GM21619 (cell line): ENCODE measurements around the gene NAIP.
"Not testable (repeated sequence)": the region's sequence is repeated elsewhere in the genome, so short reads cannot be mapped to it uniquely, and the experiment has no call there.

Source experiments
- ATAC-seq: cut with Tn5 transposase; IDR thresholded peaks from one replicate; pipeline ENCODE4 v1.9.1; 2021; ENCODE audit not compliant: unreplicated experiment

Gene NAIP, protein sequence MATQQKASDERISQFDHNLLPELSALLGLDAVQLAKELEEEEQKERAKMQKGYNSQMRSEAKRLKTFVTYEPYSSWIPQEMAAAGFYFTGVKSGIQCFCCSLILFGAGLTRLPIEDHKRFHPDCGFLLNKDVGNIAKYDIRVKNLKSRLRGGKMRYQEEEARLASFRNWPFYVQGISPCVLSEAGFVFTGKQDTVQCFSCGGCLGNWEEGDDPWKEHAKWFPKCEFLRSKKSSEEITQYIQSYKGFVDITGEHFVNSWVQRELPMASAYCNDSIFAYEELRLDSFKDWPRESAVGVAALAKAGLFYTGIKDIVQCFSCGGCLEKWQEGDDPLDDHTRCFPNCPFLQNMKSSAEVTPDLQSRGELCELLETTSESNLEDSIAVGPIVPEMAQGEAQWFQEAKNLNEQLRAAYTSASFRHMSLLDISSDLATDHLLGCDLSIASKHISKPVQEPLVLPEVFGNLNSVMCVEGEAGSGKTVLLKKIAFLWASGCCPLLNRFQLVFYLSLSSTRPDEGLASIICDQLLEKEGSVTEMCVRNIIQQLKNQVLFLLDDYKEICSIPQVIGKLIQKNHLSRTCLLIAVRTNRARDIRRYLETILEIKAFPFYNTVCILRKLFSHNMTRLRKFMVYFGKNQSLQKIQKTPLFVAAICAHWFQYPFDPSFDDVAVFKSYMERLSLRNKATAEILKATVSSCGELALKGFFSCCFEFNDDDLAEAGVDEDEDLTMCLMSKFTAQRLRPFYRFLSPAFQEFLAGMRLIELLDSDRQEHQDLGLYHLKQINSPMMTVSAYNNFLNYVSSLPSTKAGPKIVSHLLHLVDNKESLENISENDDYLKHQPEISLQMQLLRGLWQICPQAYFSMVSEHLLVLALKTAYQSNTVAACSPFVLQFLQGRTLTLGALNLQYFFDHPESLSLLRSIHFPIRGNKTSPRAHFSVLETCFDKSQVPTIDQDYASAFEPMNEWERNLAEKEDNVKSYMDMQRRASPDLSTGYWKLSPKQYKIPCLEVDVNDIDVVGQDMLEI (N-terminal part only)

DNA sequence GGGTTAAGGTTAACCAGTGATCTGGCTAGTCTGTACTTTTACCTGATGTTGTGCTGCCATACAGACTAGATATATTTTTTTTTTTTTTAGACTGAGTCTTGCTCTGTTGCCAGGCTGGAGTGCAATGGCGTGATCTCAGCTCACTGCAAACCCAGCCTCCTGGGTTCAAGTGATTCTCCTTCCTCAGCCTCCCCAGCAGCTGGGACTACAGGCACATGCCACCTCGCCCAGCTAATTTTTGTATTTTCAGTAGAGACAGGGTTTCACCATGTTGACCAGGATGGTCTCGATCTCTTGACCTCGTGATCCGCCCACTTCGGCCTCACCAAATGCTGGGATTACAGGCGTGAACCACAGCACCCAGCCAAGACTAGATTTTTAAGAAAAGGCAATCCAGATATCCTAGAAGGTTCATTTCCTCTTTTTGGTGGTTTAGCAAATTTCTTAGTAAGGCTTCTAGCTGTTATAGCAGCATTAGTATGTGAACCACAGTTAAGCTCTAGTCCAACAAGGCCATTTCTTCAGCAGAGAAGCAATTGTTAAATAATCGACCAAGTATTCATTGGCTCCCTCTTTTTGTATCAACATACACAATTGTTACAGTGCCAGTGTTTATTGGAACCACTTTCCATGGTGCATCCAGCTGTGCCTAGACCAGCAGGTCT is at the start of gene NAIP:
Gene NAIP (minus strand): TSS at position 51 of the 665 bp plus-strand sequence. CDS start 12,424 bp downstream, outside the sequence.
- not testable (repeated sequence) for ATAC-seq

DNA sequence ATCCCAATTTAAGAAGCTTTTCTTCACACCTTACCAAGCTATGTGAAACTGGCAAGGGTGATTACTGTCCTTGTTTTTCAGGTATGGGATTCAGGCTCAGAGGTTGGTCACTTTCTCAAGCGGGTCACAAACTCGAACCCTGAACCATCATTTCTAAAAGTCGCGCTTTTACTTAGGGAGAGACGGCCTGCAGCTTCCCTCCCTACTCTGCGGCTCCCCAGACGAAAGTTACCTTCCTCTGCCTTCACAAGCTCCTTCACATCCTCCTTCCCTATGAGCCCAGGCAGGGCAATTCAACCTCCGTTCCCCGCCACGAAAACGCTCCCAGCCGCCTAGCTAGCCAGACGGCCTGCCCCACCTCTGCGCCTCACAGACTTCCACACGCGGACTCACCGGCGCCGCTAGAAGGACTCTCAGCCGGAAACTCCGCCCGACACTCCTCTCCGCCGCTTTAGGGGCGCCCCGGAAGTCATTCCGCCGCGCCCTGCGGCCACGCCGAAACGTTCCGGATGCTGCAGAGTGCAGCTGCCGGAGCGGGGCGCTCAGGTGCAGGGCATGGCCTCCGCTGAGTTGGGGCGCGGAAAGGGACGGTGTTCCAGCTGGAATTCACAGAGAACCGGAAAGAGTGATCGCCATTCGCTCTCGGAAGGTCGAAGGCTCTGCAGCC is 42.3 kb upstream of the NAIP start, which contains the start of gene GTF2H2:
Gene GTF2H2 (minus strand): TSS at position 415 of the 667 bp plus-strand sequence. CDS start 4,913 bp downstream, outside the sequence.
- peak; percentile 98 for ATAC-seq

DNA sequence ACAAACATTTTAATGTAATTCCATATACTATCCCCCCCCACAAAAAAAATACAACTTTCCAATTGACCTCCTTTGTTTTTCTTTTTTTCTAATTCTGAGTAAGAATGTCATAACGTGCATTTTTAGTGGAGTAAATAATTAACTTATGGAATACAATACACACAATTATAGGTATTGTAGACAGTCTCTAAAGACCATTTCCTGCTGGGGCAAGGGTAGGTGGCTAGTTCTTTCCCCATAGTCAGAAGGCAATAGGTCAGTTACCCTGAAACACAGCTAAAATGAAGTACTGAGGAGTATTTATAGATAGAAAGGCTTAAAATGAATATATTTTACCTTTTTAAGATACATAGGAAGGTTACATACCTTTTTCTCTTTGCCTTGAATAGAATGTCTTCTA is 36.2 kb upstream of the NAIP start:
- not testable (repeated sequence) for ATAC-seq

DNA sequence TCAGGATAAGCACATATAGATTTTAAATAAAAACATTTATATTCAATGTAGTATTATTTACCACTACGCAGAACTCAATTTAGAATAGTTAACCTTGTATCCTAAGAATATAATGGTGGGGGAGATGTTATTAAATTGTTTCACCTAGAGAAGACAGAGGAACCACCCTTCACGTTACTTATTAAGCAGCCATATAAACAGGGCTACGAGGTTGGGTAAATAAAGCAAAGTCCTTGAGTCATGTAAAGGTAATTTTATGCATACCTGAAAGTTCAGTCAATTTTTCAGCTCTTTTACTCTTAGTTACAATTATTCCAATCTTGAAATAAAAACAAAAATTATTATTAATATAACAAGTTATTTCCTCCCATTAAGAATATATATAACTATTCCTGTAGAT is 34.3 kb upstream of the NAIP start:
- ATAC-seq: not testable (repeated sequence)

DNA sequence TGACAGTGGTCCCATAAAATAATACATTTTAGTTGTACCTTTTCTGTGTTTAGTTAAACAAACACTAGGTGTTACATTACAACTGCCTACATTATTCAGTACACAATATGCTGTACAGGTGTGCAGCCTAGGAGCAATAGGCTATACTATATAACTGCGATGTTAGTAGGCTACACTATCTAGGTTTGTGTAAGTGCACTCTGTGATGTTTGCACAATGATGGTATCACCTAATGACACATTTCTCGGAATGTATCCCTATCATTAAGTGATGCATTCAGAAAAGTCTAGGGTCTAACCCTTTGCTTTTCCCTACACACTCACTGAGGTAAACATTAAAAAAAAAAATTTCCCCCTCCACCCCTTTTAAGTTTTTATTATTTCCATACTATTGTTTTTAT is 19.7 kb upstream of the NAIP start:
- ATAC-seq: not testable (repeated sequence)

DNA sequence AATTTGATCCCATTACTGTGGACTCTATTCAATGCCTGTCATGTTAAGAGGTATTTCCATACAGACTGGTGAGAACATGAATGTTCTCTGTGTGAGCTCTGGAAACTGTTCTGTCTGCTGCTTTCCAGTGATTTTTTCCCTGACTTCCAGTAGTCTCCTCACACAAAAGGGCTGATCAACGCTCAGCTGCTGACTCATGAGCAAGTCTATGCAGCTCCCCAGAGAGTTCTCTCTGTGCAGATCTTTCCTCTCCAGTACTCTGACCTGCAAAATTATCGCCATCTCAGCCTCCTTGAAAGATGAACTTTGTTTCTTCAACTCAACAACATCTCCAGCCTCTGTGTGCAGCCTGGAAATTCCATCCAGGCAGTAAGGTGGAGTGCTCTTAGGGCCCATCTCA is 19.0 kb upstream of the NAIP start:
- ATAC-seq: not testable (repeated sequence)

DNA sequence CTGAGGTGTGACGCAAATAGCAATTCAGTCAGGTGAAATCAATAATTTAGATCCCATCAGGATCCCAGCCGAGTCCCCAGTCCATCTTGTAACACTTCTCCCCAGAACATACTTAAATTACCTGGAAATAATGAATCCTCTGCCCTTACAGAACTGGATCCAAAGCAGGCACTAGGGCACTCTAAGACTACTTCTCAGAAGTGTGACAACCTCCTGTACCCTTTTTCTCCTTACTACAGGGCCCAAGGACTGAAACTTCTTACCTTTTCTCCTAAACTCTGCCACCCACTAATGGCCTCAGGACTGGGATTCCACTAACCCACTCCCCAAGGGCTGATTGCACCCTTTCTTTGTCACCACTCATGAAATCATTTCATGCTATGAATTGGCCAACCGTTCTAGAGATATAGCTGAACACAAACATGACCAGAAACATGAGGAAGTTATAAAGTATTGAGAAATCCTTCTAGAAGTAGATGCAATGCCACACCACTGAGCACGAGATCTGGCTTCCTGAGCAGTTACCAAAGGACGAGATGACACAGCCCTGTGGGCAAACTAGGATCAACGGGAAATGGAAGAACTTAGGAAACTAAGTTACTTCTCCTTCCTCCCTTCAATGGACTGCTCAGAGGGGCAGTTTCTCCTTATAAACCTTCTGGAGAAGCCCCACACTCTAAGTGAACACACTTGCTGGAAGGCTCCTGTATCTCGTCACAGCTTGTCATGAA is 6.1 kb upstream of the NAIP start:
- ATAC-seq: not testable (repeated sequence)

DNA sequence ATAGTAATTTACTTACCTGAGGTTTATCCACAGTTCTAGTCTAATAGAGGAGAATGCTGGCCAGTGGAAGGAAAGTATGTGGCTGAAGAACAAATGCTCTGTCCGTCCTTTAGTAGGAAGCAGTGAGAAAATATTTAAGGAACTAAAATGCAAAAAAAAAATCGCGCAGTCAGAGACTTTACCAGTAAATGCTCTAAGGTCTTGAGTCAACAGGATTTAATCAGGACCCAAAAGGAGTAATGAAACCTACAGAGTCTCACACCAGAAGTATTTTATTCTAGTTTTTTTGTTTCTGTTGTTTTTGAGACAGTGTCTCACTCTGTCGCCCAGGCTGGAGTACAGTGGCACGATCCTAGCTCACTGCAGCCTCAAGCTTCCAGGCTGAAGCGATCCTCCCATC is 4.5 kb downstream of the NAIP start:
- ATAC-seq: not testable (repeated sequence)

DNA sequence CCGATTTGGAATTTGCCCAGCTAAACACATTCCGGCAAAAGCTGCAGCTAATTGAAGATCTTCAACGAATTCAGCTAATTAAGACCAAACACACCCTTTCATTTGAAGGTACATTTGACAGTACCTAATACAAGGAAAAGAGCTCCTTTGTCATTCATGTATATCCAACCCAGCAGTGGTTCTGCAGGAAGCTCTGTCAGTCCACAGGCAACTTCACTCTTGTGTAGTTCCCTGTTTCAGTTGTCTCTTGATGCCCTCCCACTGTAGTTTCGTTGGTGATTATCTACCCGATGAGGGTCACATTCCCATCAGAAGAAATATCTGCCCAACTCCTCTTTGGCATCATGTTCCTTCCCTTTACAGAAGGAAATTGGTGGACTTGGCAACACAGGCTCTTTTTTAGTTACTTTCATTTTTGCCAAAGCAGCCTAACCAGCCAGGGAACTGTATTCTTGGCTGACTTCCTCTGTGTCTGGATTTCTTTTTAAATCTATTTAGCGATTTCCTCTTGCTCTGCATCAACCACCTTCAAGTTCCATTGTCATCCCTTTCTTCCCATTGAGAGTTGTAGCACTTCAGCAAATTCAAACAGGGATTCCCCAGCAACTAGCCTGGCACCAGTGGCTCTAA is 6.6 kb downstream of the NAIP start:
- ATAC-seq: not testable (repeated sequence)

DNA sequence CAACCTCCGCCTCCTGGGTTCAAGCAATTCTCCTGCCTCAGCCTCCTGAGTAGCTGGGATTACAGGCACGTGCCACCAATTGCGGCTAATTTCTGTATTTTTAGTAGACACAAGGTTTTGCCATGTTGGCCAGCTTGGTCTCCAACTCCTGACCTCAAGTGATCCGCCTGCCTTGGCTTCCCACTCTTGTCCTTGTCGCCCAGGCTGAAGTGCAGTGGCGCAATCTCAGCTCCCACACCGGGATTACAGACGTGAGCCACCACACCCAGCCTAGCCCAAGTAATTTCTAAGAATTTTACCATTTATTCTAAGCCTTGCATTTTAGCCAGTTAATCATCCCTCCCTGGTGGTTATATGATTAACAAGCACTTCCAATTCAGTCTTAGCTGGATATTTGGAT is 11.0 kb downstream of the NAIP start:
- no peak for ATAC-seq

DNA sequence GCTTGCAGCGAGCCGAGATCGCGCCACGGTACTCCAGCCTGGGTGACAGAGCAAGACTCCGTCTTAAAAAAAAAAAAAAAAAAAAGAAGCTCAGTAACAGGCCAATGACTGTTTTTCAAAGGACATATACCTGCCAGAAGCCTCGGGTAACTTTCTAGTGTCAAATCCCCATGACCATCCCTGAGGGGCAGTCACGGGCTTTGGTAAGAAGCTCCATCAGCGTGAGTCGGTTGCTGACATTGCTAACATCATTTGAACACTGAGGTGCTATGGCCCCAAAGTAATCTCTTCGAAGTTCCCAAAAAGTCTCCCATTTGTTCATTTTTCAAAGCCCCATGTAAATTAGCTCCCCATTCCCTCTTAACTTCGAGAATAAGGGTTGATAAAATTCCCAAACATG is 11.6 kb downstream of the NAIP start:
- no peak for ATAC-seq

DNA sequence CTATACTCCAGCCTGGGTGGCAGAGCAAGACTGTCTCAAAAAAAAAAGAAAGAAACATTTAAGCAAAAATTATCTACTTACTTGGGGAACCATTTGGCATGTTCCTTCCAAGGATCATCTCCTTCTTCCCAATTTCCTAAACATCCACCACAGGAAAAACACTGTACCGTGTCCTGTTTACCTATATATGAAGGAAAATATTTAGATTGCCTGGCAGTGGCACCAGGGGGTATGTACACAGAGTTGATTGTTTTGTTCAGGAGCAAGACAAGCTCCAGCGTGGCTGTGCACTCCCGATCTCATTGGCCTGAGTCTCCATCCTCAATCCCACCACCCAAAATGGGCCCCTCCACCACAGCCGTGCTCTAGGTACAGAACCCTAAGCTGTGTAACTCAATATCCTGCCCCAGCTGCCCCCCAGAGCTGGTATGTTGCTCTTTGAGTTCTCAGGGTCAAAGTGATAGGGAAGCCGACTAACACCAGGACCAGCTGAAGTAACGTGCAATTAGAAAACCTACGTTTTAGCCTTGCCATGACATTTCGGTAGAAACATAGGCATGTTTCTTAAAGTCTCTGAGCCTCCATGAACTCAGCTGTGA is 13.8 kb downstream of the NAIP start:
- ATAC-seq: no peak

DNA sequence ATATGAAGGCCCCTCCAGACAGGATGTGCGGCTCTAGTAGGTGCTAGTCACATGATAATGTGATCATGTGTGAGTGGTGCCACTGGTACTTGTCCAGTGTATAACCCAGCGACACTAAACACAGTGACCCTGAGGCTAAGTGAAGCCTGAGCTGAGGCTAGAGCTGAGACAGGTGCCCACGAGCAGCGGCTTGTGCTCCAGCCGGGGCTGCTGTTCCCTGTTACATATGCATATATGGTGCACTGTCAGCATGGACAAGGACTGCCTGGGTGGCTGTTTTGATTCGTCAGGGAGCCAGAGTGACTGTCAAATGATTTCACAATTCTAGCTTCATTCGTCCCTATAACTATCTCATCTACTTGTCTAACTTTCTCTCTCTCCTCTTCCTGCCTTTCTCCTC is 18.2 kb downstream of the NAIP start:
- not testable (repeated sequence) for ATAC-seq

DNA sequence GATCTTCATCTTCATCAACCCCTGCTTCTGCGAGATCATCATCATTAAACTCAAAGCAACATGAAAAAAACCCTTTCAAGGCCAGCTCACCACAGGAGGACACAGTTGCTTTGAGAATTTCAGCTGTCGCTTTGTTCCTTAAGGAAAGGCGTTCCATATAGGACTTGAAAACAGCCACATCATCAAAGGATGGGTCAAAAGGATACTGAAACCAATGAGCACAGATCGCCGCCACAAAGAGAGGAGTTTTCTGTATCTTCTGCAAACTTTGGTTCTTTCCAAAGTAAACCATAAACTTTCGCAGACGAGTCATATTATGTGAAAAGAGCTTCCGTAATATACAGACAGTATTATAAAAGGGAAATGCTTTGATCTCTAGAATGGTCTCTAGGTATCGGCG is 40.3 kb downstream of the NAIP start:
- not testable (repeated sequence) for ATAC-seq

DNA sequence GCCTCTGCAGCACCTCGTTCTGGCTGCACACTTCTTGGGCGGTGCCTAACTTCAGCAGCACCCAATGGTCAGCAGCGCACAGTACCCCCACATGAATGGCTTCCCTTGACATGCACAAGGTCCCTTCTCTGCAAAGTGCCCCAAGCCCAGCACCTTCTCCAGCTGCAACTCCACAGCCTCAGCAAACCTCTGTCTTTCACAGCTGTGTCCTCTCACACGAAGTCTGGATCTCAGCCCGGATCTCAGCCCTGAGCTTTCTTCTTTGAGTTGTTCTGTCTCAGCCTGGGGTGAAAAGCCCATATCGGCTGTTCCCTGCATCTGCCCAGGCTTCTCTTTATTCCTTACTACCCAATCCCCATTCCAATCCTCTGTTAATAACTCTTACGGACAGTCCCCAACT is 57.9 kb downstream of the NAIP start:
- not testable (repeated sequence) for ATAC-seq

DNA sequence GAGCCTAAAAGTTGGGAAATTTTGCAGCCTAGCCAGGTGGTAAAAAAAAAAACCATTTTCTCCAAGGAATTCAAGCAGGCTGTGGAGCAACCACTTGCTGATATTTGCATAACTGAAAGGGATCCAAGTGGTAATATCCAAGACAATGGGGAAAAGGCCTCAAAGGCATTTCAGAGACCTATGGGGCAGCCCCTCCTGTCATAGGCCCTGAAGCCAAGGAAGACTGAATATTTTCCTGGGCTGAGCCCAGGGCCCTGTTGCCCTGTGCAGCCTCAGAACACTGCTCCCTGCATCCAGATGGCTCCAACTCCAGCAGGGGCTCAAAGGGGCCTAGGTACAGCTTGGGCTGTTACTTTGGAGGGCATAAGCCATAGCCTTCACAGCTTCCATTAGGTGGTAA is 60.6 kb downstream of the NAIP start:
- ATAC-seq: not testable (repeated sequence)

DNA sequence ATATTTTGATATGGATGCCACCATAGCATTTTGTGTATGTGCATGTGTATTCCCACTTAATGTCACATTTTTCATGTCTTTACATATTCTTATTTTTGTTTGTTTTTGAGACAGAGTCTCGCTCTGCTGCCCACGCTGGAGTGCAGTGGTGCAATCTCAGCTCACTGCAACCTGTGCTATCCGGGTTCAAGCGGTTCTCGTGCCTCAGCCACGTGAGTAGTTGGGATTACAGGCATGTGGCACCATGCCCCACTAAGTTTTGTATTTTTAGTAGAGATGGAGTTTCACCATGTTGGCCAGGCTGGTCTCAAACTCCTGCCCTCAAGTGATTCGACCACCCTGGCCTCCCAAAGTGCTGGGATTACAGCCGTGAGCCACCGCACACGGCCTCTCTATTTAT is 72.1 kb downstream of the NAIP start:
- not testable (repeated sequence) for ATAC-seq

DNA sequence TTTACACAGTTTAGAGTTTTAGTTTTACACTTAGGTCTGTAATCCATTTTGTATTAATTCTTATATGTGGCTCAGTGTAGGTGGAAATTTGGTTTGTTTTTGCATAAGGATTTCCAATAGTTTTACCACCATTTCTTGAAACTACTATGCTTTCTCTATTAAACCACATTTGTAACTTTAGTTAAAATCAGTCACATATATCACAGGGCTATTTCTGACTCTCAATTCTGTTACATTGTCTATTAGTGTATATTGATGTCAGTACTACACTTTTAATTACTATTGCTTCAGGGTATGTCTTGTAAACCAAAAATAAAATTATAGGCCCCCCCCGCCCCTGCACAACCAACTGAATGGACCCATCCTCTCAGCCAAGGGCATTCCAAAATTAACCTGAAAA is 92.6 kb downstream of the NAIP start:
- not testable (repeated sequence) for ATAC-seq
